B cell (primary cell): Measurements from ENCODE around the gene FAM170B. TPM values are rescaled to one million over a fixed set of nuclear protein-coding genes. Genes with fewer than 3 reads are reported as not detected.

Source experiments
- ATAC-seq: fragments of 200-7000 bp; cut with Tn5 transposase; one replicate; pipeline ENCODE4 v1.10.0; 2021; ENCODE audit warnings: low read depth, mild to moderate bottlenecking, moderate number of reproducible peaks, moderate library complexity
- CTCF ChIA-PET: fragments of 350-600 bp; sonication (Branson Sonifier 250); formaldehyde crosslinking; loops from one replicate; lab custom pipeline; 2021; ENCODE audit warnings: antibody characterized with exemption, inconsistent platforms; lab: Charles Lee
- POLR2A ChIA-PET: fragments of 350-600 bp; sonication (Branson Sonifier 250); formaldehyde crosslinking; loops from one replicate; lab custom pipeline; 2021; ENCODE audit warnings: antibody characterized with exemption; lab: Charles Lee
- DNase-seq: peaks from one replicate; pipeline ENCODE4 v3.0.0; 2013
- H2AFZ ChIP-seq: 2 replicates; pipeline ENCODE4 v1.6.1; 2012; ENCODE audit warnings: mild to moderate bottlenecking, low read depth, low read length; ENCODE audit not compliant: insufficient read depth, poor library complexity, severe bottlenecking
- H3K27ac ChIP-seq, 2 donors: 1 replicate in 1 of 2; 2 replicates in 1 of 2; pipeline ENCODE4 v1.5.1; 2012 to 2013; ENCODE audit warnings: low read length in 2 of 2, mild to moderate bottlenecking in 2 of 2, moderate library complexity in 1 of 2
- H3K27me3 ChIP-seq, 4 experiments: fragments of 200-600 bp in 1 of 4; sonication (generic) in 1 of 4; replicated peaks in 1 of 4; 1 replicate in 2 of 4; 2 replicates in 2 of 4; pipeline versions ENCODE4 v1.6.1 to v1.7.0; 2013 to 2016; ENCODE audit warnings: low read length in 3 of 4, mild to moderate bottlenecking in 2 of 4, mixed read lengths in 1 of 4, moderate library complexity in 1 of 4; ENCODE audit not compliant: insufficient read depth in 4 of 4, control insufficient read depth in 3 of 4; ENCODE audit errors: control extremely low read depth in 1 of 4
- H3K36me3 ChIP-seq, 2 experiments: replicated peaks in 1 of 2; 1 replicate in 1 of 2; 2 replicates in 1 of 2; pipeline versions ENCODE4 v1.6.1 to v1.7.1; 2013; ENCODE audit warnings: low read length in 1 of 2; ENCODE audit not compliant: insufficient read depth in 2 of 2, control insufficient read depth in 1 of 2; ENCODE audit errors: control extremely low read depth in 1 of 2, extremely low read depth in 1 of 2
- H3K4me1 ChIP-seq, 2 donors: fragments of 200-600 bp in 1 of 2; sonication (generic) in 1 of 2; 1 replicate in 1 of 2; 2 replicates in 1 of 2; pipeline versions ENCODE4 v1.5.1 to v1.6.1; 2013 to 2017; ENCODE audit warnings: low read length in 2 of 2; ENCODE audit not compliant: control insufficient read depth in 2 of 2, insufficient read depth in 2 of 2
- H3K4me2 ChIP-seq: replicated peaks from 2 replicates; pipeline ENCODE3; 2012; ENCODE audit warnings: mild to moderate bottlenecking, low read depth, low read length; ENCODE audit not compliant: poor library complexity, severe bottlenecking
- H3K4me3 ChIP-seq, 5 experiments: fragments of 200-600 bp in 1 of 5; sonication (generic) in 1 of 5; 1 replicate in 3 of 5; 2 replicates in 2 of 5; pipeline versions ENCODE4 v1.5.1 to v1.7.0; 2011 to 2016; ENCODE audit warnings: low read length in 4 of 5, mild to moderate bottlenecking in 4 of 5, low read depth in 2 of 5, control low read depth in 1 of 5, moderate library complexity in 1 of 5; ENCODE audit not compliant: insufficient read depth in 1 of 5; ENCODE audit errors: control extremely low read depth in 1 of 5, extremely low read depth in 1 of 5
- H3K79me2 ChIP-seq: fragments of 200-600 bp; sonication (generic); one replicate; pipeline ENCODE4 v1.6.0; 2016; ENCODE audit warnings: low read length; ENCODE audit not compliant: control insufficient read depth, insufficient read depth
- H3K9ac ChIP-seq: fragments of 200-600 bp; sonication (generic); 2 replicates; pipeline ENCODE4 v1.6.1; 2017; ENCODE audit warnings: mild to moderate bottlenecking, low read length, moderate library complexity
- H3K9me3 ChIP-seq, 3 donors: one replicate each; pipeline versions ENCODE4 v1.6.1 to v1.7.1; 2013; ENCODE audit warnings: low read length in 2 of 3; ENCODE audit not compliant: control insufficient read depth in 2 of 3, insufficient read depth in 1 of 3; ENCODE audit errors: control extremely low read depth in 1 of 3
- H4K20me1 ChIP-seq: 2 replicates; pipeline ENCODE4 v1.6.0; 2012; ENCODE audit warnings: mild to moderate bottlenecking, low read length; ENCODE audit not compliant: insufficient read depth, control insufficient read depth, poor library complexity, severe bottlenecking
- H3K27ac Mint-ChIP-seq: one replicate; pipeline ENCODE4 v1.8.0; 2021; ENCODE audit warnings: mixed read lengths
- H3K27me3 Mint-ChIP-seq: one replicate; pipeline ENCODE4 v1.8.0; 2021; ENCODE audit warnings: mixed read lengths
- H3K4me1 Mint-ChIP-seq: one replicate; pipeline ENCODE4 v1.8.0; 2021; ENCODE audit warnings: mixed read lengths
- H3K4me3 Mint-ChIP-seq: one replicate; pipeline ENCODE4 v1.8.0; 2021; ENCODE audit warnings: mixed read lengths
- H3K9me3 Mint-ChIP-seq: one replicate; pipeline ENCODE4 v1.8.0; 2022; ENCODE audit warnings: mixed read lengths; ENCODE audit not compliant: insufficient read depth
- EZH2 ChIP-seq: IDR thresholded peaks from 2 replicates; pipeline ENCODE4 v1.6.1; 2012; ENCODE audit warnings: borderline replicate concordance, low read depth, mild to moderate bottlenecking, moderate library complexity, low read length; ENCODE audit not compliant: insufficient read depth, poor library complexity, severe bottlenecking
- WGBS: methylation state at CpG from one replicate; pipeline ENCODE4 v1.1.5; 2013; ENCODE audit warnings: missing lambda C conversion rate; ENCODE audit not compliant: insufficient coverage; 5-methylcytosine and 5-hydroxymethylcytosine counted together
- intact Hi-C: fragments of 100-400 bp; cut with micrococcal nuclease; formaldehyde crosslinking; loops from one replicate; pipeline ENCODE4 v1.10.0; 2022
- polyA plus RNA-seq: library from polyadenylated mRNA; depleted of rRNA; stranded (reverse); fragments of >200 nt; gene quantifications from 2 replicates; pipeline ENCODE4 v1.2.3, GENCODE V29; 2012
- total RNA-seq, 2 donors: library from RNA; stranded (reverse); fragments of 120-200 nt in 1 of 2; gene quantifications; 1 replicate in 1 of 2; 2 replicates in 1 of 2; pipeline versions ENCODE4 v1.2.3 to v1.2.4, GENCODE V29; 2013 to 2022
- TF ChIP-seq, protein P1 (sequence below): fragments of 200-600 bp; IDR thresholded peaks from one replicate; pipeline ENCODE4 v1.8.0; 2022; ENCODE audit warnings: antibody characterized with exemption, mild to moderate bottlenecking

The FAM170B gene
- total and polyA plus RNA-seq, 2 donors (not counting 1 experiment from before 2014, with no cell fraction given), result not detected

DNA sequence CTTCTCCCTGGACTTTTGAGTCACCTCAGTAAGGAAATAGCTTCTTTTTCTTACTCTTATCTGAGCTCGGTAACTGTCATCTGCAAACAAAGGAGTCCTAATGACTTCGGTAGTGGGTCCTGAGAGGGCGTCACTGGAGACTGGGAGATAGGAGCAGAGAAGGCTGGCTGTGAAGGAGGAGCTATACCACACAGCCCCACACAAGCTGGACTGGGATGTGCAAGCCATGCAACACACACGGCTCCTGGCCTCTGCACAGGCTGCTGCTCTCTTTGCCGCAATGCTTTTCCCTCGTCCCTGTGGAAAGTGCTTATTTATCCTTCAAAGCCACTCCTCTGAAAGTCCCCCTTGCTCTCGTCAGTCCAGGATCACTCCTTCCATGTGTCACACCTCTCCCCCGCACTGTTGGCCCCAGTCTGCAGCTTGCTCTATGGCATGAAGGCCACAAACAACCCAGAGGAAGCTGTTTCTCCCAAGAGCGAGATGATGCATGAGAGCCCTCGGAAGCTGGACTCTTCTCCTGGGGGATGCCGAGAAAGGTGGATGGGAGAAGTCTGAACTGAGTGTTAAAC lies 39.5 kb upstream of the FAM170B start:
- Histone ChIP-seq H3K4me1 (peaks cover 49 to 85% of the 10 kb centered on the region in 2 donors), H4K20me1 (peaks cover 12% of the 10 kb centered on the region), H3K4me2 (peak overlapping the region; percentile 62), H3K79me2 (peaks cover 6% of the 10 kb centered on the region), H3K27ac (no peak overlapping the region), H3K9ac (no peak overlapping the region), H3K9me3 (no peaks in the 10 kb centered on the region), H2AFZ (no peak overlapping the region), H3K27me3 (no peaks in the 10 kb centered on the region), H3K36me3 (no peaks in the 10 kb centered on the region), H3K4me3 (no peak overlapping the region)
- no peak overlapping the region for H3K4me3 Mint-ChIP-seq
- peaks cover 69% of the 10 kb centered on the region for H3K4me1 Mint-ChIP-seq
- ATAC-seq (no peak), DNase-seq (no peak)
- intact Hi-C loops, result no loop called here
- no peaks in the 10 kb centered on the region for H3K27me3 Mint-ChIP-seq
- no peaks in the 10 kb centered on the region for H3K9me3 Mint-ChIP-seq
- WGBS, result 99% methylated on average over 10 of the region's 11 CpGs
- ChIA-PET POLR2A (no interaction called here), CTCF (interaction anchor here (1.0 kb wide), 1 partner anchor 9 kb away, joined by 3 read pairs; no protein-coding TSS in a partner anchor)
- no peak overlapping the region for H3K27ac Mint-ChIP-seq
- no peak for TF ChIP-seq EZH2
- TF ChIP-seq, protein P1, sequence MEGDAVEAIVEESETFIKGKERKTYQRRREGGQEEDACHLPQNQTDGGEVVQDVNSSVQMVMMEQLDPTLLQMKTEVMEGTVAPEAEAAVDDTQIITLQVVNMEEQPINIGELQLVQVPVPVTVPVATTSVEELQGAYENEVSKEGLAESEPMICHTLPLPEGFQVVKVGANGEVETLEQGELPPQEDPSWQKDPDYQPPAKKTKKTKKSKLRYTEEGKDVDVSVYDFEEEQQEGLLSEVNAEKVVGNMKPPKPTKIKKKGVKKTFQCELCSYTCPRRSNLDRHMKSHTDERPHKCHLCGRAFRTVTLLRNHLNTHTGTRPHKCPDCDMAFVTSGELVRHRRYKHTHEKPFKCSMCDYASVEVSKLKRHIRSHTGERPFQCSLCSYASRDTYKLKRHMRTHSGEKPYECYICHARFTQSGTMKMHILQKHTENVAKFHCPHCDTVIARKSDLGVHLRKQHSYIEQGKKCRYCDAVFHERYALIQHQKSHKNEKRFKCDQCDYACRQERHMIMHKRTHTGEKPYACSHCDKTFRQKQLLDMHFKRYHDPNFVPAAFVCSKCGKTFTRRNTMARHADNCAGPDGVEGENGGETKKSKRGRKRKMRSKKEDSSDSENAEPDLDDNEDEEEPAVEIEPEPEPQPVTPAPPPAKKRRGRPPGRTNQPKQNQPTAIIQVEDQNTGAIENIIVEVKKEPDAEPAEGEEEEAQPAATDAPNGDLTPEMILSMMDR, result no peak

DNA sequence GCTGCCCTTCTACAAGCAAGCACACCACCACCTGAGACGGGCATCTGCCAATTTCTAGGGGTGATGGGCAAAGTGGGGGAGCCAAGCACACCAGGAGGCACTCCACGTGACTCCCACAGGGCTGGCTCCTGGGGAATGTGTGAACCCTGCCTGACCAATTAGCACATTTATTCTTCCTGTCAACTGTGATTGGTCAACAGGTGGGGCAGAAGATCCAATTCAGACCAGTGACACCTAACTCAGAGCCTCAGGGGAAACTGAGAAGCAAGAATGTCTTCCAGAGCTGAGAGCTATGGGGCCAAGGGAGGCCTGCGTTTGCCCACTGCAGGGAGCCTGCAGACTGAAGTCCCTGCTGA lies 38.9 kb upstream of the FAM170B start:
- H3K27me3 ChIP-seq, result no peaks in the 10 kb centered on the region
- H3K4me2 ChIP-seq, result no peak overlapping the region
- TF ChIP-seq EZH2, result no peak
- TF ChIP-seq, protein P1, result no peak
- peaks cover 12% of the 10 kb centered on the region for H4K20me1 ChIP-seq
- no peaks in the 10 kb centered on the region for H3K9me3 ChIP-seq
- H3K9ac ChIP-seq, result no peak overlapping the region
- POLR2A ChIA-PET, result no interaction called here
- Mint-ChIP-seq H3K4me1 (peaks cover 63% of the 10 kb centered on the region), H3K4me3 (no peak overlapping the region), H3K9me3 (no peaks in the 10 kb centered on the region), H3K27me3 (no peaks in the 10 kb centered on the region), H3K27ac (no peak overlapping the region)
- peaks cover 6% of the 10 kb centered on the region for H3K79me2 ChIP-seq
- no peak overlapping the region for H3K27ac ChIP-seq
- H3K4me3 ChIP-seq, result no peak overlapping the region
- no peaks in the 10 kb centered on the region for H3K36me3 ChIP-seq
- WGBS, result 81% methylated on average over 3 of the region's 3 CpGs
- no peak for DNase-seq
- intact Hi-C loops, result no loop called here
- no peak for ATAC-seq
- H3K4me1 ChIP-seq, result peaks cover 49 to 79% of the 10 kb centered on the region in 2 donors
- no peak overlapping the region for H2AFZ ChIP-seq
- CTCF ChIA-PET, result interaction anchor here (1.0 to 1.3 kb wide), 2 partner anchors 8 to 516 kb away, joined by 3 to 5 read pairs; no protein-coding TSS in a partner anchor
